Upper lobe of left lung (tissue), 6 donors: ENCODE data around the gene MZF1. TPM values are rescaled to one million over a fixed set of nuclear protein-coding genes. Genes with fewer than 3 reads are reported as not detected.
A peak's percentile ranks its signal among the peaks of the same experiment; 100 is the strongest.

ENCODE experiments used
- ATAC-seq, 2 donors: fragments of 200-7000 bp; cut with Tn5 transposase; one replicate each; pipeline ENCODE4 v1.9.1; 2022; ENCODE audit warnings: mild to moderate bottlenecking in 2 of 2, moderate library complexity in 2 of 2; ENCODE audit not compliant: low FRiP score in 2 of 2
- DNase-seq, 2 donors: peaks; one replicate each; pipeline ENCODE4 v3.0.0-alpha.2; 2019 to 2020
- H3K27ac ChIP-seq, 4 donors: fragments of 200-600 bp; sonication (generic); one replicate each; pipeline ENCODE4 v1.5.1; 2016 to 2019
- H3K27me3 ChIP-seq, 4 donors: fragments of 200-600 bp; sonication (generic); one replicate each; pipeline ENCODE4 v1.5.1; 2017 to 2019
- H3K36me3 ChIP-seq, 4 donors: fragments of 200-600 bp; sonication (generic); one replicate each; pipeline ENCODE4 v1.5.1; 2016 to 2019
- H3K4me1 ChIP-seq, 4 donors: fragments of 200-600 bp; sonication (generic); one replicate each; pipeline ENCODE4 v1.5.1; 2018 to 2019
- H3K4me3 ChIP-seq, 4 donors: fragments of 200-600 bp; sonication (generic); one replicate each; pipeline ENCODE4 v1.5.1; 2017 to 2019; ENCODE audit warnings: mild to moderate bottlenecking in 2 of 4, moderate library complexity in 1 of 4
- H3K9me3 ChIP-seq, 4 donors: fragments of 200-600 bp; sonication (generic); one replicate each; pipeline ENCODE4 v1.5.1; 2018 to 2019
- CTCF ChIP-seq, 6 experiments: fragments of 450-650 bp in 4 of 6; fragments of 200-600 bp in 2 of 6; sonication (generic) in 2 of 6; IDR thresholded peaks; one replicate each; pipeline ENCODE4 v1.5.1; 2016 to 2019; ENCODE audit warnings: antibody characterized with exemption in 6 of 6
- EP300 ChIP-seq, 4 donors: sonication (generic); formaldehyde crosslinking; IDR thresholded peaks; one replicate each; pipeline ENCODE4 v1.5.1; 2017; ENCODE audit warnings: antibody characterized with exemption in 4 of 4, control low read depth in 2 of 4
- POLR2A ChIP-seq, 4 donors: fragments of 450-650 bp; IDR thresholded peaks; one replicate each; pipeline ENCODE4 v1.5.1; 2016 to 2017; ENCODE audit warnings: antibody characterized with exemption in 4 of 4, mild to moderate bottlenecking in 2 of 4
- POLR2AphosphoS5 ChIP-seq, 2 donors: sonication (generic); formaldehyde crosslinking; IDR thresholded peaks; one replicate each; pipeline ENCODE4 v1.5.1; 2017; ENCODE audit warnings: antibody characterized with exemption in 2 of 2
- WGBS, 2 donors: methylation state at CpG; one replicate each; pipeline ENCODE4 v1.1.5; 2017 to 2018; 5-methylcytosine and 5-hydroxymethylcytosine counted together
- total RNA-seq, 6 donors: library from RNA; depleted of rRNA in 4 of 6; stranded (reverse); fragments of >200 nt in 4 of 6; gene quantifications; one replicate each; pipeline versions ENCODE4 v1.1.0 to v1.2.1, GENCODE V29; 2016 to 2021
- donor health status: DM: no; HTN: no; CAD: no; lungs with moderate emphysema.
- donor health status: DM: no; HTN: yes; CAD: no; lungs with severe emphysema.

Gene MZF1
- total RNA-seq, 6 donors from 2014 or later: 34.8 to 162 (median 45.5) TPM

GRCh38 chr19:58535857-58536256 lies 37.3 kb downstream of the MZF1 start:
- ATAC-seq (no peak), DNase-seq (no peak)
- Histone ChIP-seq H3K27ac (no peak overlapping the region), H3K4me1 (peaks cover 7 to 14% (median 11%) of the 10 kb centered on the region in 4 donors), H3K4me3 (no peak overlapping the region), H3K9me3 (no peaks in the 10 kb centered on the region), H3K27me3 (peaks cover 0 to 9% (median 3%) of the 10 kb centered on the region in 4 donors), H3K36me3 (no peaks in the 10 kb centered on the region)
- WGBS, 2 donors: 93 to 100% methylated on average over 3 of the region's 3 CpGs
- no peak for TF ChIP-seq POLR2AphosphoS5 (IDR thresholded peaks at IDR 0.05)

GRCh38 chr19:58531034-58531840 lies 41.9 kb downstream of the MZF1 start:
- no peak overlapping the region for H3K4me3 ChIP-seq
- no peaks in the 10 kb centered on the region for H3K36me3 ChIP-seq
- H3K4me1 ChIP-seq: no peaks in the 10 kb centered on the region
- H3K9me3 ChIP-seq: no peaks in the 10 kb centered on the region
- ATAC-seq: no peak
- no peak for TF ChIP-seq POLR2AphosphoS5 (IDR thresholded peaks at IDR 0.05)
- TF ChIP-seq EP300 (IDR thresholded peaks at IDR 0.05): no peak
- no peak for TF ChIP-seq CTCF (IDR thresholded peaks at IDR 0.05)
- TF ChIP-seq POLR2A (IDR thresholded peaks at IDR 0.05): no peak
- H3K27me3 ChIP-seq: no peaks in the 10 kb centered on the region
- WGBS, 2 donors: 70 to 75% methylated on average over 10 of the region's 10 CpGs
- no peak for DNase-seq
- H3K27ac ChIP-seq: no peak overlapping the region

DNA sequence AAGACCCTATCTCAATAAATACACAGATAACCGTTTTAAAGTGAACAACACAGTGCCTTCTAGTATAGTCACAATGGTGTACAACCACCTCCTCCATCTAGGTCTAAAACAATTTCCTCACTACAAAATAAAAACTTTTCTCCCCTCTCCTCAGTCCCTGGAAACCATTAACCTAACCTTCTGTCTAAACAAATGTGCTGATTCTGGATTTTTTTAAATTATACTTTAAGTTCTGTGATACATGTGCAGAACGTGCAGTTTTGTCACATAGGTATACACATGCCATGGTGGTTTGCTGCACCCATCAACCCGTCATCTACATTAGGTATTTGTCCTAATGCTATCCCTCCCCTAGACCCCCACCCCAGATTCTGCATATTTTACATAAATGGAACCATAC lies 43.7 kb downstream of the MZF1 start:
- Histone ChIP-seq H3K27ac (no peak overlapping the region), H3K4me3 (no peak overlapping the region), H3K9me3 (no peaks in the 10 kb centered on the region), H3K4me1 (no peaks in the 10 kb centered on the region), H3K36me3 (no peaks in the 10 kb centered on the region), H3K27me3 (no peaks in the 10 kb centered on the region)
- DNase-seq: no peak
- TF ChIP-seq CTCF (IDR thresholded peaks at IDR 0.05): no peak
- no peak for ATAC-seq
- 83% methylated on average over 3 of the region's 3 CpGs for WGBS, 2 donors

DNA sequence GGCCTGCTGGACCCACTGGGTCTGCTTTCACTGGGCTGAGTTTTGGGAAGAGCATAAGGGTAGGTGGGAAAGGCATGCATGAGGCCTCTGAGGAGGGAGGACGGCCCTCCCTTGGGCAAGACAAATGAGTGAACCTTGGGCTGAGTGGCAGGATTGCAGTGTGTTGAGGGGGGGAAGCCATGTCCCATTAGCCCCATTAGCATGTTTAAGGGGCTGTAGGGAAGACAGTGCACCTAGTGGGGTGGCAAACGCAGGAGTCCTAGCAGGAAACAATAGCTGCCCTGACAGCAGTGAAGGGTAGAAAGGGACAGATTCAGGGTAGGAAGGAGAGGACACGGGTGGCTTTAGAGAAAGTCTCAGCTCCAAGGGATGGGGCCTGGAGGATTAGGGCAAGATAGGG lies 50.4 kb downstream of the MZF1 start:
- H3K27me3 ChIP-seq: no peaks in the 10 kb centered on the region
- H3K4me3 ChIP-seq: no peak overlapping the region
- TF ChIP-seq POLR2AphosphoS5 (IDR thresholded peaks at IDR 0.05) (no peak), POLR2A (IDR thresholded peaks at IDR 0.05) (no peak), CTCF (IDR thresholded peaks at IDR 0.05) (no peak), EP300 (IDR thresholded peaks at IDR 0.05) (no peak)
- DNase-seq: no peak
- H3K9me3 ChIP-seq: no peaks in the 10 kb centered on the region
- 82 to 84% methylated on average over 3 of the region's 3 CpGs for WGBS, 2 donors
- no peak for ATAC-seq
- no peak overlapping the region for H3K27ac ChIP-seq
- H3K36me3 ChIP-seq: no peaks in the 10 kb centered on the region
- peaks cover 11 to 26% (median 21%) of the 10 kb centered on the region in 4 donors for H3K4me1 ChIP-seq

DNA sequence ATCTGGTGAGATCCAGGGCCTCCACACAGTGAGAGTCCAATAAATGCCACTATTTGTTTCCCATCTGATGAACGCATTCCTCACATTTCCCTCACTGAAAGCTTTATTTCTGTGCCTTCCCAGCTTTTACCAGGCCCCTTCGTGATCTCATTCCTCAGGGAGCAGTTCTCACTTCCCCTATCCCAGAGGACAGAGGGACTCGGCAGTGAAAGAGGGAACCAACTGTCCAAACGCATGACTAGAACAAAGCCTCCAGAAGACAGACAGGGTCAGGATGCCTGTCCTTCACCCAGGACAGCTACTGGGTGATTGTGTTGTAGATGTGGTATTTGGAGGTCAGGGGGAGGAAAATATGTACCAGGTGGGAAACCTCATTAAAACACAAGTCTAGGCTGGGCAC lies 51.5 kb downstream of the MZF1 start:
- DNase-seq (no peak), ATAC-seq (no peak)
- Histone ChIP-seq H3K27ac (peak overlapping the region in 2 of 4 donors; percentile 4 to 58), H3K36me3 (peaks cover 4 to 9% (median 7%) of the 10 kb centered on the region in 4 donors), H3K4me1 (peaks cover 21 to 33% (median 28%) of the 10 kb centered on the region in 4 donors), H3K9me3 (no peaks in the 10 kb centered on the region), H3K27me3 (no peaks in the 10 kb centered on the region), H3K4me3 (no peak overlapping the region)
- TF ChIP-seq CTCF (IDR thresholded peaks at IDR 0.05): no peak
- no peak for TF ChIP-seq POLR2AphosphoS5 (IDR thresholded peaks at IDR 0.05)
- TF ChIP-seq POLR2A (IDR thresholded peaks at IDR 0.05): no peak
- no peak for TF ChIP-seq EP300 (IDR thresholded peaks at IDR 0.05)
- WGBS, 2 donors: 63 to 67% methylated on average over 4 of the region's 4 CpGs
